SHP77 (cell line): ENCODE measurements around the gene DZIP3.

Experiments
- DNase-seq, 2 experiments: peaks; one replicate each; lab custom pipeline; 2025; lab: John Stamatoyannopoulos, UW

DZIP3 gene

GRCh38 chr3:108589081-108589997 lies at the start of gene DZIP3, which contains the start of gene CIP2A:
Gene DZIP3, plus strand, starts transcription at chr3:108589722. Its CDS starts 15,685 bp downstream, at chr3:108605407.
Gene CIP2A, minus strand, starts transcription at chr3:108589438. Its CDS starts 63 bp downstream, at chr3:108589375.
- peak; percentile 94 to 96 for DNase-seq

GRCh38 chr3:108546247-108546646 lies 43.3 kb upstream of the DZIP3 start:
- DNase-seq, result no peak

- no peak for DNase-seq
Observed at GRCh38 chr3:108546692-108547091, 42.8 kb upstream of the DZIP3 start.

GRCh38 chr3:108548304-108548703 lies 41.2 kb upstream of the DZIP3 start:
- no peak for DNase-seq

- DNase-seq, result no peak
Observed at GRCh38 chr3:108548886-108549285, 40.6 kb upstream of the DZIP3 start.

- peak in 1 of 2 experiments; percentile 9 for DNase-seq
Observed at GRCh38 chr3:108552267-108553159, 37.0 kb upstream of the DZIP3 start.

GRCh38 chr3:108554229-108554628 lies 35.3 kb upstream of the DZIP3 start:
- no peak for DNase-seq

GRCh38 chr3:108554913-108555571 lies 34.5 kb upstream of the DZIP3 start:
- DNase-seq, result no peak

- no peak for DNase-seq
Observed at GRCh38 chr3:108555966-108556581, 33.4 kb upstream of the DZIP3 start.

GRCh38 chr3:108562565-108562964 lies 27.0 kb upstream of the DZIP3 start:
- DNase-seq, result no peak

GRCh38 chr3:108564564-108564963 lies 25.0 kb upstream of the DZIP3 start:
- no peak for DNase-seq

GRCh38 chr3:108565506-108565905 lies 24.0 kb upstream of the DZIP3 start:
- no peak for DNase-seq

- no peak for DNase-seq
Observed at GRCh38 chr3:108566599-108566998, 22.9 kb upstream of the DZIP3 start.

GRCh38 chr3:108569336-108569735 lies 20.2 kb upstream of the DZIP3 start:
- DNase-seq, result no peak

GRCh38 chr3:108578064-108578463 lies 11.5 kb upstream of the DZIP3 start:
- no peak for DNase-seq

- DNase-seq, result no peak
Observed at GRCh38 chr3:108588601-108589000, 921 bp upstream of the DZIP3 start.

GRCh38 chr3:108589998-108590323 lies 439 bp downstream of the DZIP3 start:
- DNase-seq, result no peak

- no peak for DNase-seq
Observed at GRCh38 chr3:108590460-108590859, 938 bp downstream of the DZIP3 start.

- no peak for DNase-seq
Observed at GRCh38 chr3:108595321-108595720, 5.8 kb downstream of the DZIP3 start.

GRCh38 chr3:108598375-108598774 lies 8.9 kb downstream of the DZIP3 start:
- no peak for DNase-seq

GRCh38 chr3:108599677-108600409 lies 10.3 kb downstream of the DZIP3 start:
- no peak for DNase-seq
